ENCODE results near the gene PTPRE. TPM values are rescaled to one million over a fixed set of nuclear protein-coding genes. Genes with fewer than 3 reads are reported as not detected.

The PTPRE gene
- polyA plus RNA-seq, 1 of the 3 experiments (the other 2 are of a cell fraction), result 11.8 TPM

- Histone ChIP-seq H3K9me2 (no peaks in the 10 kb centered on the region), H3F3A (replicated peaks; ENCODE audit: insufficient read depth) (no peaks in the 10 kb centered on the region), H3K4me2 (no peak overlapping the region), H3K9me3 (no peaks in the 10 kb centered on the region), H2AFZ (ENCODE audit: low read depth) (no peak overlapping the region), H3K4me3 (ENCODE audit: low read depth in 2 of 2, low read length in 1 of 2) (no peak overlapping the region), H3K4me1 (ENCODE audit: control insufficient read depth in 1 of 2, insufficient read depth in 2 of 2, low read depth in 1 of 2, low read length in 1 of 2) (no peaks in the 10 kb centered on the region), H3K9ac (no peak overlapping the region), H3K36me3 (replicated peaks in 1 of 2; ENCODE audit: control insufficient read depth in 1 of 2, insufficient read depth in 2 of 2, low read length in 1 of 2) (peaks cover 0 to 43% of the 10 kb centered on the region in 2 experiments), H3K27ac (ENCODE audit: low read depth in 2 of 2, low read length in 1 of 2) (no peak overlapping the region), H4K20me1 (ENCODE audit: insufficient read depth) (no peaks in the 10 kb centered on the region), H3K79me2 (ENCODE audit: insufficient read depth) (no peaks in the 10 kb centered on the region), H3K27me3 (ENCODE audit: insufficient read depth) (no peaks in the 10 kb centered on the region)
- 83% methylated on average over 10 of the region's 14 CpGs for WGBS (ENCODE audit: low lambda C conversion rate)
- DNase-seq, result no peak
- ChIA-PET CTCF (interaction anchor here (3.0 kb wide), 1 partner anchor 38 kb away, joined by 11 read pairs; no protein-coding TSS in a partner anchor), POLR2A (no interaction called here)
- TF ChIP-seq REST (IDR thresholded peaks at IDR 0.05; ENCODE audit: low read depth, low read length) (no peak), IRF3 (IDR thresholded peaks at IDR 0.05; ENCODE audit: low read depth, low read length) (no peak), RXRA (IDR thresholded peaks at IDR 0.05; ENCODE audit: borderline replicate concordance, low read depth) (no peak), CTCF (IDR thresholded peaks at IDR 0.05) (no peak), MAX (IDR thresholded peaks at IDR 0.05; ENCODE audit: low read depth) (no peak), EZH2phosphoT487 (IDR thresholded peaks at IDR 0.05; ENCODE audit: borderline replicate concordance, low read depth) (no peak), USF1 (IDR thresholded peaks at IDR 0.05; ENCODE audit: borderline replicate concordance, low read depth) (no peak)
Measured at GRCh38 chr10:128072941-128073645, 166.2 kb downstream of the PTPRE start.
